B cell (primary cell): ENCODE measurements around the gene ELP2.

Experiments used
- CTCF ChIP-seq: fragments of 200-600 bp; IDR thresholded peaks from one replicate; pipeline ENCODE4 v1.8.0; 2022; ENCODE audit warnings: antibody characterized with exemption, mild to moderate bottlenecking
- EZH2 ChIP-seq: IDR thresholded peaks from 2 replicates; pipeline ENCODE4 v1.6.1; 2012; ENCODE audit warnings: borderline replicate concordance, low read depth, mild to moderate bottlenecking, moderate library complexity, low read length; ENCODE audit not compliant: insufficient read depth, poor library complexity, severe bottlenecking

DNA sequence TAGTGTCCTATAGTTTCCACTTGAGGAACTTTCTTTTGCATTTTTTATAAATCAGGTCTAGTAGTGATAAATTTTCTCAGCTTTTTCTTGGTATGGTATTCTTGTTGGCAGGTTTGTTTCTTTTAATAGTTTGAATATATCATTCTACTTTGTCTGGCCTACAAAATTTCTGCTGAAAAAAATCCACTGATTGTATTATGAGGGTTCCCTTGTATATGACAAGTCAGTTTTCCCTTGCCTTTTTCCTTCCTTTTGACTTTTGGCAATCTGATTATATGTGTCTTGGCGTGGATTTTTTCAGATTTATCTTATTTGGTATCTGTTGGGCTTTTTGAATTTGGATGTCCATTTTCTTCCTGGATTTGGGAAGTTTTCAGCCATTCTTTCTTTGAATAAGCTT, 99.5 kb downstream of the ELP2 start:
- TF ChIP-seq CTCF = no peak
- no peak for TF ChIP-seq EZH2
